Prostate gland (tissue), 2 donors: ENCODE data around the gene NETO2. TPM values are rescaled to one million over a fixed set of nuclear protein-coding genes. Genes with fewer than 3 reads are reported as not detected.
"Not testable (repeated sequence)": the region's sequence is repeated elsewhere in the genome, so short reads cannot be mapped to it uniquely, and the experiment has no call there.

ENCODE experiments used
- DNase-seq: peaks from one replicate; pipeline ENCODE4 v3.0.0-alpha.2; 2019; ENCODE audit warnings: low spot score
- H3K27ac ChIP-seq, 2 donors: fragments of 200-600 bp; sonication (generic); 2 replicates each; pipeline ENCODE4 v1.5.1; 2017 to 2019
- H3K27me3 ChIP-seq: fragments of 200-600 bp; sonication (generic); replicated peaks from 2 replicates; pipeline ENCODE4 v1.5.1; 2019; ENCODE audit not compliant: insufficient read depth
- H3K36me3 ChIP-seq, 2 donors: fragments of 200-600 bp; sonication (generic); 1 replicate in 1 of 2; 2 replicates in 1 of 2; pipeline versions ENCODE4 v1.5.1 to v1.8.1; 2017 to 2019
- H3K4me1 ChIP-seq: fragments of 200-600 bp; sonication (generic); replicated peaks from 2 replicates; pipeline ENCODE4 v1.5.1; 2019
- H3K4me3 ChIP-seq, 2 donors: fragments of 200-600 bp; sonication (generic); 2 replicates each; pipeline ENCODE4 v1.5.1; 2017 to 2019
- H3K9me3 ChIP-seq: fragments of 200-600 bp; sonication (generic); 2 replicates; pipeline ENCODE4 v1.5.1; 2017
- CTCF ChIP-seq, 4 experiments: fragments of 200-600 bp in 2 of 4; fragments of 450-650 bp in 2 of 4; sonication (generic) in 2 of 4; IDR thresholded peaks; 1 replicate in 3 of 4; 2 replicates in 1 of 4; pipeline ENCODE4 v1.5.1; 2016 to 2019; ENCODE audit warnings: antibody characterized with exemption in 4 of 4, mild to moderate bottlenecking in 2 of 4, moderate library complexity in 2 of 4
- POLR2A ChIP-seq: fragments of 450-650 bp; IDR thresholded peaks from one replicate; pipeline ENCODE4 v1.6.1; 2016; ENCODE audit warnings: antibody characterized with exemption, mild to moderate bottlenecking
- POLR2AphosphoS5 ChIP-seq: sonication (generic); formaldehyde crosslinking; IDR thresholded peaks from one replicate; pipeline ENCODE4 v1.6.1; 2017; ENCODE audit warnings: antibody characterized with exemption
- WGBS: methylation state at CpG from one replicate; pipeline ENCODE4 v1.1.5; 2018; 5-methylcytosine and 5-hydroxymethylcytosine counted together
- intact Hi-C: fragments of 100-400 bp; cut with DNase I; formaldehyde crosslinking; loops from one replicate; pipeline ENCODE4 v1.14.2; 2022
- total RNA-seq, 2 donors: library from RNA; depleted of rRNA; stranded (reverse); fragments of >200 nt; gene quantifications; one replicate each; pipeline ENCODE4 v1.1.0, GENCODE V29; 2016

The NETO2 gene
- total RNA-seq, 2 donors from 2014 or later, result 0.73 to 14.3 TPM

- H3K36me3 ChIP-seq, result no peaks in the 10 kb centered on the region
- H3K4me3 ChIP-seq, result no peak overlapping the region
- intact Hi-C loops, result no loop called here
- no peak for TF ChIP-seq POLR2A
- TF ChIP-seq POLR2AphosphoS5, result no peak
- no peak for TF ChIP-seq CTCF (IDR thresholded peaks at IDR 0.05)
- no peak overlapping the region for H3K27ac ChIP-seq
- WGBS, result 57% methylated on average over 3 of the region's 5 CpGs
- H3K9me3 ChIP-seq, result no peaks in the 10 kb centered on the region
- H3K4me1 ChIP-seq, result no peaks in the 10 kb centered on the region
- H3K27me3 ChIP-seq, result no peaks in the 10 kb centered on the region
- DNase-seq, result no peak
Observed at GRCh38 chr16:47057630-47057993, 86.1 kb downstream of the NETO2 start.

- DNase-seq, result no peak
- intact Hi-C loops, result no loop called here
- 92% methylated on average over 4 of the region's 4 CpGs for WGBS
Observed at GRCh38 chr16:47056688-47057629, 86.8 kb downstream of the NETO2 start.

GRCh38 chr16:47056061-47056460 is 87.7 kb downstream of the NETO2 start:
- H3K4me3 ChIP-seq, H3K36me3 ChIP-seq, H3K27me3 ChIP-seq, H3K27ac ChIP-seq, H3K4me1 ChIP-seq, H3K9me3 ChIP-seq, DNase-seq, intact Hi-C loops: not testable (repeated sequence)
- 90% methylated on average over 14 of the region's 14 CpGs for WGBS

More at GRCh38 chr16:47056688-47057629, 86.8 kb downstream of the NETO2 start:
- H3K27me3 ChIP-seq, result no peaks in the 10 kb centered on the region
- H3K27ac ChIP-seq, result no peak overlapping the region
- no peaks in the 10 kb centered on the region for H3K4me1 ChIP-seq
- no peak overlapping the region for H3K4me3 ChIP-seq
- no peaks in the 10 kb centered on the region for H3K9me3 ChIP-seq
- no peak for TF ChIP-seq CTCF (IDR thresholded peaks at IDR 0.05)
- TF ChIP-seq POLR2AphosphoS5, result no peak
- TF ChIP-seq POLR2A, result no peak
- no peaks in the 10 kb centered on the region for H3K36me3 ChIP-seq

GRCh38 chr16:47055136-47055885 is 88.4 kb downstream of the NETO2 start:
- Histone ChIP-seq H3K4me1 (no peaks in the 10 kb centered on the region), H3K27me3 (no peaks in the 10 kb centered on the region), H3K4me3 (no peak overlapping the region), H3K36me3 (no peaks in the 10 kb centered on the region), H3K27ac (no peak overlapping the region), H3K9me3 (no peaks in the 10 kb centered on the region)
- 85% methylated on average over 22 of the region's 26 CpGs for WGBS
- TF ChIP-seq CTCF (IDR thresholded peaks at IDR 0.05) (no peak), POLR2A (no peak), POLR2AphosphoS5 (no peak)
- DNase-seq, result no peak
- intact Hi-C loops, result no loop called here

- DNase-seq, result no peak
- intact Hi-C loops, result no loop called here
- WGBS, result 89% methylated on average over 7 of the region's 7 CpGs
- Histone ChIP-seq H3K27me3 (no peaks in the 10 kb centered on the region), H3K27ac (no peak overlapping the region), H3K4me3 (no peak overlapping the region), H3K36me3 (no peaks in the 10 kb centered on the region), H3K9me3 (no peaks in the 10 kb centered on the region), H3K4me1 (no peaks in the 10 kb centered on the region)
- TF ChIP-seq CTCF (IDR thresholded peaks at IDR 0.05) (no peak), POLR2A (no peak), POLR2AphosphoS5 (no peak)
Observed at GRCh38 chr16:47054306-47054705, 89.4 kb downstream of the NETO2 start.
